Erythroblast (primary cell): ENCODE measurements around the gene SOCS6.

Experiments used
- GATA1 ChIP-seq: IDR thresholded peaks from 2 replicates; pipeline ENCODE4 v1.6.1; 2011; ENCODE audit warnings: low read depth, mild to moderate bottlenecking, control low read depth, low read length, moderate library complexity
- POLR2A ChIP-seq: IDR thresholded peaks from 2 replicates; pipeline ENCODE4 v1.6.1; 2011; ENCODE audit warnings: mild to moderate bottlenecking, low read length

DNA sequence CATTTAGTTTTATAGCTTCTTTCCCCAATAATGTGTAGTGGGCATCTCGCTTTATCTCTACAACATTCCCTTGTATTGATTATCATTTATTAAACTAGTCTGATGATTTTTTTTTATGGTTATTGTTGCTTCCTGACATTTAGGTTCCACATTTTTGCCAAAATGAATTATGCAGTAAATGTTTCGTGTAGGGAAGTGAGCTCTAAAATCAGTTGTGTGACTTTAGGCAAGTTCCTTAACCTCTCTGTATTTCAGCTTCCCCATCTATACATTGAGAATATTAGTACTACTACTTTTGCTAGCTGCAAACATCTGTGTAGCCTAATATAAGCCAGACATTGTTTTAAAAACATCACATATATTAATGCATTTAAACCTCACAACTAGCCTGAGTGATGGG is 22.9 kb downstream of the SOCS6 start:
- no peak for TF ChIP-seq POLR2A
- no peak for TF ChIP-seq GATA1
